Endothelial cell (in vitro differentiated cells): ENCODE results near the gene BMP5. TPM values are rescaled to one million over a fixed set of nuclear protein-coding genes. Genes with fewer than 3 reads are reported as not detected.

ENCODE experiments used
- DNase-seq: peaks from one replicate; pipeline ENCODE4 v3.0.0; 2021; ENCODE audit warnings: low spot score
- H3K27ac Mint-ChIP-seq: one replicate; pipeline ENCODE4 v1.8.0; 2021; ENCODE audit warnings: mixed read lengths, inconsistent platforms; ENCODE audit not compliant: unreplicated experiment
- H3K27me3 Mint-ChIP-seq: one replicate; pipeline ENCODE4 v1.8.0; 2021; ENCODE audit warnings: mild to moderate bottlenecking, moderate library complexity, mixed read lengths, inconsistent platforms; ENCODE audit not compliant: unreplicated experiment
- H3K36me3 Mint-ChIP-seq: one replicate; pipeline ENCODE4 v1.8.0; 2021; ENCODE audit warnings: mild to moderate bottlenecking, low read depth, mixed read lengths, inconsistent platforms; ENCODE audit not compliant: unreplicated experiment
- H3K4me1 Mint-ChIP-seq: one replicate; pipeline ENCODE4 v1.8.0; 2021; ENCODE audit warnings: mild to moderate bottlenecking, mixed read lengths, inconsistent platforms; ENCODE audit not compliant: unreplicated experiment
- H3K4me3 Mint-ChIP-seq: one replicate; pipeline ENCODE4 v1.8.0; 2021; ENCODE audit warnings: mild to moderate bottlenecking, mixed read lengths, inconsistent platforms; ENCODE audit not compliant: unreplicated experiment
- H3K9me3 Mint-ChIP-seq: one replicate; pipeline ENCODE4 v1.8.0; 2021; ENCODE audit warnings: mixed read lengths, inconsistent platforms; ENCODE audit not compliant: unreplicated experiment
- CTCF ChIP-seq: fragments of 200-600 bp; sonication (generic); IDR thresholded peaks from one replicate; pipeline ENCODE4 v1.5.0; 2021; ENCODE audit warnings: antibody characterized with exemption; ENCODE audit not compliant: unreplicated experiment
- total RNA-seq: library from RNA; stranded (reverse); fragmentation: NEBNext Ultra II Directional; extraction: Animal tissue kit (Norgen Biotek cat#: 25700); gene quantifications from one replicate; pipeline ENCODE4 v1.2.1, GENCODE V29; 2021; ENCODE audit not compliant: unreplicated experiment

BMP5 gene
- total RNA-seq, 1 donor from 2014 or later: 0.18 TPM

GRCh38 chr6:55758156-55758937 lies 117.0 kb downstream of the BMP5 start:
- no peaks in the 10 kb centered on the region for H3K36me3 Mint-ChIP-seq
- no peak overlapping the region for H3K27ac Mint-ChIP-seq
- H3K4me3 Mint-ChIP-seq: no peak overlapping the region
- no peak for DNase-seq
- no peaks in the 10 kb centered on the region for H3K27me3 Mint-ChIP-seq
- no peak for TF ChIP-seq CTCF
- H3K4me1 Mint-ChIP-seq: no peaks in the 10 kb centered on the region
- H3K9me3 Mint-ChIP-seq: no peaks in the 10 kb centered on the region

GRCh38 chr6:55756531-55757031 lies 118.8 kb downstream of the BMP5 start:
- Mint-ChIP-seq H3K4me3 (no peak overlapping the region), H3K27me3 (no peaks in the 10 kb centered on the region), H3K27ac (no peak overlapping the region), H3K4me1 (no peaks in the 10 kb centered on the region), H3K9me3 (no peaks in the 10 kb centered on the region), H3K36me3 (no peaks in the 10 kb centered on the region)
- no peak for TF ChIP-seq CTCF
- DNase-seq: no peak

- Mint-ChIP-seq H3K4me3 (no peak overlapping the region), H3K4me1 (no peaks in the 10 kb centered on the region), H3K27ac (no peak overlapping the region), H3K9me3 (no peaks in the 10 kb centered on the region), H3K27me3 (no peaks in the 10 kb centered on the region), H3K36me3 (no peaks in the 10 kb centered on the region)
- TF ChIP-seq CTCF: no peak
- no peak for DNase-seq
Observed at GRCh38 chr6:55748880-55749279, 126.5 kb downstream of the BMP5 start.

- Mint-ChIP-seq H3K4me3 (no peak overlapping the region), H3K27ac (no peak overlapping the region), H3K9me3 (no peaks in the 10 kb centered on the region), H3K27me3 (no peaks in the 10 kb centered on the region), H3K4me1 (no peaks in the 10 kb centered on the region), H3K36me3 (no peaks in the 10 kb centered on the region)
- DNase-seq: no peak
- no peak for TF ChIP-seq CTCF
Observed at GRCh38 chr6:55746473-55746872, 128.9 kb downstream of the BMP5 start.

GRCh38 chr6:55734256-55734655 lies 141.1 kb downstream of the BMP5 start:
- no peaks in the 10 kb centered on the region for H3K27me3 Mint-ChIP-seq
- H3K36me3 Mint-ChIP-seq: no peaks in the 10 kb centered on the region
- TF ChIP-seq CTCF: no peak
- no peaks in the 10 kb centered on the region for H3K4me1 Mint-ChIP-seq
- no peak overlapping the region for H3K4me3 Mint-ChIP-seq
- H3K27ac Mint-ChIP-seq: no peak overlapping the region
- no peaks in the 10 kb centered on the region for H3K9me3 Mint-ChIP-seq
- DNase-seq: no peak
